ENCODE data around the gene SLC29A1. TPM values are rescaled to one million over a fixed set of nuclear protein-coding genes. Genes with fewer than 3 reads are reported as not detected.

The SLC29A1 gene
- total and polyA plus RNA-seq, 11 donors, result 48.0 to 319 (median 131) TPM

DNA sequence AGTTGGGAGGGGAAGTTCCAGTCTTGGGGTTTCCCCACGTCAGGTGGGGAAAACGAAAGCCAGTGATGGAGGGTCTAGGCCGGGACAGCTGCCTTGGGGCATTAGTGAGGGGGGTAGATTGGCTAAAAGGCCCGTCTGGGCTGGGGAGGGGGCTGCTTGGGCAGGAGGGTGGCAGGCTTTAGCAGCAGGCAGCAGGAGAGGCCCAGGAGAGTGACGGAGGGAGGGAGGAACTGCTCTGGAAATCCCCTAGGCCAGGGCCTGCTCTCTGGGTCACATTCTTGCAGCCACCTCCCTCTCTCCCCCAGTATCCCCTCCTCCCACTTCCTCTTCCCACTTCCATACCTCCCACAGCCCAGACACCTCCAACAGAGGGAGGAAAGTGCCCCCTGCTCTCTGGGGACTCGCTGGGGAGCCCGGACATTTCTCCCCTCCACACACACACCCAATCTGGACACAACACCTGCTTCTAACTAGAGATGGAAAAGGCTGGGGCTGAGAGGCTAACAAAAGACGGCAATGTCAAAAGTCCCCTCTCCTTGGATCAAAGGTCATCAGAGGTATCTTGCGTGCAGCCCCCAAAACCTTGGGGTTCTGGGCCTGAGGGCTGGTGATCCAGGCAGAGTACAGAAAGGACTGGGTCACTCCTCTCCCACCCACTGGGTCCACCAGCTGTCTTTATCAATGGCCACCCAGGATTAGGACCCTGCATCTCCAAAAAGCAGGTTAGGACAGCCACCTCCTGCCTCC, 40.1 kb downstream of the SLC29A1 start:
- no peak for TF ChIP-seq POLR2A (IDR thresholded peaks at IDR 0.05)
- no peak for TF ChIP-seq CTCF (IDR thresholded peaks at IDR 0.05)
- 38 to 56% (median 48%) methylated on average over 9 of the region's 9 CpGs for WGBS, 4 donors
- DNase-seq (peak in 1 of 5 donors; percentile 25), ATAC-seq (peak in 1 of 4 donors; percentile 29)
- intact Hi-C loops (cut with DNase I), result loop anchor here in 1 of 10 donors (10.0 kb wide), 1 partner anchor 191 kb away; no protein-coding TSS in a partner anchor
- H3K9me3 ChIP-seq, result no peaks in the 10 kb centered on the region
- peak overlapping the region in 4 of 12 donors; percentile 41 to 93 (median 81) for H3K27ac ChIP-seq
- H3K36me3 ChIP-seq, result peaks cover 0 to 36% (median 6%) of the 10 kb centered on the region in 9 donors
- peaks cover 0 to 45% (median 26%) of the 10 kb centered on the region in 12 donors for H3K4me1 ChIP-seq
- peaks cover 0 to 9% (median 0%) of the 10 kb centered on the region in 9 donors for H3K27me3 ChIP-seq
- H3K4me3 ChIP-seq, result peak overlapping the region in 8 of 12 donors; percentile 72 to 96 (median 86)

DNA sequence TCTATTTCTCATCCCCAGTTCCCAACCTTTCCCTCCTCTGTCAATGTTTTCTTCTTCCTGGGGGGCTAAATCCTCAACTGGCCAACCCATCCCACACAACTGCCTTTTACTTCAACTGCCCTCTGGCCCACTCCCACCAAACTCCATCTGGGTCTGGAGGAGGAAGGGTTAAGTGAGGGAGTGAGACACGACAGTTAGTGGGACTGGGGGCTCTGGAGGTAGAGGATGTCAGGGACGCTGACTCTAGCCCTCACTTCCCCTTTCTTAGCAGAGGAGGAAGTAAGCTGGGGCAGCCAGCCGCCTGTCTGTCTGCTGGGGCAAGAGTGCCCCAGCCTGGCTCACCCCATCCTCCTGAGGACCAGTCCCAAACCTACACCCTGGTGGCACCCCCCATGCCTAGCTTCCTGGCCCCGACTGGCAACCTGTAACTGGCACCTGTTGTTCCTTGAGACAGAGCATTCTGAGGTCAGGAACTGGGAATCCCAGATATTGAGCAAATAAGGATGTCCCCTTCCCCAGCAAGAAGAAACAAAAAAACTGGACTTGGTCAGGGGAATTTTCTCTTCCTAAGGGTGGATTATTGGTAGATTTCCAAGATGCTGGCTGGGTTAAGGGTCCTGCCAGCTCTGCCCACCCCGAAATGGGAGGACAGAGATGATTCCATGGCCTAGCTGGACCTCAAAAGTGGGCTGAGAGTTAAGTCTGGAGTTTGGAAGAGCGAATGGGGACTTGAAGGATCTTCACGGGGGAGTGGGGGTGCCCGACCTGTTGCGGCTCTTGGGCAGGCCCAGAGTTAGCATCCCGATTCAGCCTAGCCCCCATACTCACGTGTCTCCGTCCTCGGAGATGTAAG, 41.0 kb downstream of the SLC29A1 start:
- intact Hi-C loops (cut with DNase I), result loop anchor here in 7 of 10 donors (5.0 to 10.0 kb wide), 5 partner anchors 38 to 190 kb away; partner anchors contain the start of gene AARS2 (in 1 of the 7)

DNA sequence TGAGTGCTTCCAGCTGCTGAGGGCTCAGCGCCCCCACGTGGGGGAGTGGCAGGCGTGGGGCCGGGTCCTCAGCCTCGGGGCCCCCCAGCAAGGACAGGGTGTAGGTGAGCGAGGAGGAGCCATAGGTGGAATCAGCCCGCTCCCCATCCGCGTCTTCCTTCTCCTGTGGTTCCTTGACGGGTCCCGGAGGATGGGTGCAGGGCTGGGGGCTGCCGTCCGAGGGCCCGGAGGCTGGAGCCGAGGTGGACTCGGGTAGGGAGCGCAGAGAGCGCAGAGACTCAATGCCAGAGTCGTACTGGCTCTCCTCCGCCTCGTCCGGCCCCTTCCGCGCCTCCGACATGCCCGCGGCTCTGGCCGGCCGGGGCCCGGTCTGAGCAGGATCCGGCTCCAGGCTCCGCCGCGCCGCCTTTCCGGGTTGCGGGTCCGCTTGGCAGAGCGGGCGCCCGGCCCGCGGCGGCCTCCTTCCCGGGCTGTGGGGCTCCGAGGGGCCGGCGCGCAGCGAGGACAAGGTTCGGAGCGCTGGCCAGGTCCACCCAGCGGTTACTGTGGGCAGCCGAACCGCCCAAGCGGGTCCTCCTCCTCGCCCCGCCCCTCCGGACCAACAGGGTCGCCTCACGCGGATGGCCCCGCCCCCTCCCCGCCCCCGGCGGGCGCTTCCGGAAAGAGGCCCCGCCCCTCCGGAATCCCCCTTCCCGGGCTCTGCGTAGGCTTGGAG, 41.8 kb downstream of the SLC29A1 start, which contains the start of gene NFKBIE:
Gene NFKBIE (minus strand): TSS at position 545 of the 715 bp plus-strand sequence. CDS start 205 bp downstream, at position 340.
- peak within 1 kb of the TSS in 11 of 12 donors; percentile 61 to 93 (median 80) for H3K27ac ChIP-seq
- peaks cover 0 to 45% (median 26%) of the 10 kb centered on the region in 12 donors for H3K4me1 ChIP-seq
- ATAC-seq (peak; percentile 79 to 96 (median 92)), DNase-seq (peak; percentile 97)
- TF ChIP-seq CTCF (IDR thresholded peaks at IDR 0.05) (peak in 5 of 12 donors; percentile 17 to 40 (median 24)), POLR2A (IDR thresholded peaks at IDR 0.05) (peak; percentile 28 to 88)
- peaks cover 0 to 20% (median 1%) of the 10 kb centered on the region in 9 donors for H3K36me3 ChIP-seq
- intact Hi-C loops (cut with DNase I), result loop anchor here in 7 of 10 donors (5.0 to 10.0 kb wide), 5 partner anchors 37 to 190 kb away; partner anchors contain the start of gene AARS2 (in 1 of the 7)
- 0 to 1% (median 0%) methylated on average over 35 to 72 of the region's 72 CpGs for WGBS, 4 donors
- no peaks in the 10 kb centered on the region for H3K9me3 ChIP-seq
- peaks cover 0 to 17% (median 8%) of the 10 kb centered on the region in 9 donors for H3K27me3 ChIP-seq
- peak within 1 kb of the TSS; percentile 59 to 96 (median 78) for H3K4me3 ChIP-seq

More for the DNA sequence above, 41.0 kb downstream of the SLC29A1 start:
- Histone ChIP-seq H3K4me1 (peaks cover 0 to 45% (median 26%) of the 10 kb centered on the region in 12 donors), H3K4me3 (peak overlapping the region; percentile 59 to 96 (median 78)), H3K36me3 (peaks cover 0 to 28% (median 4%) of the 10 kb centered on the region in 9 donors), H3K27me3 (peaks cover 0 to 13% (median 4%) of the 10 kb centered on the region in 9 donors), H3K9me3 (no peaks in the 10 kb centered on the region), H3K27ac (peak overlapping the region in 11 of 12 donors; percentile 61 to 93 (median 80))
- DNase-seq (peak; percentile 45 to 79 (median 52)), ATAC-seq (peak in 2 of 4 donors; percentile 7 to 43)
- 12 to 15% (median 14%) methylated on average over 13 of the region's 13 CpGs for WGBS, 4 donors
- TF ChIP-seq POLR2A (IDR thresholded peaks at IDR 0.05), result no peak
- no peak for TF ChIP-seq CTCF (IDR thresholded peaks at IDR 0.05)
